GM12878 (cell line): ENCODE measurements around the gene ALDH1L1. TPM values are rescaled to one million over a fixed set of nuclear protein-coding genes. Genes with fewer than 3 reads are reported as not detected.

Experiments used
- ATAC-seq: fragments of 200-7000 bp; cut with Tn5 transposase; 3 replicates; pipeline ENCODE4 v1.9.1; 2020; ENCODE audit warnings: mild to moderate bottlenecking, moderate library complexity
- BruUV-seq: library from RNA; stranded (reverse); fragments of 400-500 nt; replicated peaks from 2 replicates; lab custom pipeline; 2021; lab: Mats Ljungman, UMichigan
- CTCF ChIA-PET: fragments of 300-600 bp; sonication (Branson Sonifier 250); formaldehyde crosslinking; extraction: SDS; loops from one replicate; lab custom pipeline; 2021; ENCODE audit warnings: inconsistent platforms; lab: Yijun Ruan, JAX
- POLR2A ChIA-PET: fragments of 350-600 bp; formaldehyde crosslinking; extraction: SDS; loops from one replicate; lab custom pipeline; 2021; ENCODE audit warnings: inconsistent platforms; lab: Charles Lee
- RAD21 ChIA-PET: fragments of 300-600 bp; sonication (Branson Sonifier 250); formaldehyde crosslinking; loops from one replicate; lab custom pipeline; 2023; ENCODE audit warnings: antibody characterized with exemption; ENCODE audit not compliant: unreplicated experiment; lab: Charles Lee
- SMC1A ChIA-PET: fragments of 300-600 bp; sonication (Branson Sonifier 250); formaldehyde crosslinking; loops from one replicate; lab custom pipeline; 2023; ENCODE audit not compliant: unreplicated experiment, uncharacterized antibody; lab: Charles Lee
- DNase-seq: peaks from one replicate; pipeline ENCODE4 v3.0.0-alpha.2; 2011; ENCODE audit warnings: low read depth, low spot score
- FAIRE-seq: peaks from 3 replicates; lab custom pipeline; 2011; peaks lifted over from hg19 to GRCh38; lab: Jason Lieb, UNC
- H2AFZ ChIP-seq: 2 replicates; pipeline ENCODE4 v1.6.0; 2011; ENCODE audit warnings: low read depth, low read length, control low read depth; ENCODE audit not compliant: control insufficient read depth
- H3K27ac ChIP-seq: 2 replicates; pipeline ENCODE4 v1.5.1; 2011; ENCODE audit warnings: control low read depth; ENCODE audit not compliant: control insufficient read depth, insufficient read depth
- H3K27me3 ChIP-seq, 2 experiments: replicated peaks in 1 of 2; 2 replicates each; pipeline versions ENCODE4 v1.6.0 to v1.6.1; 2011; ENCODE audit warnings: low read length in 1 of 2; ENCODE audit not compliant: control insufficient read depth in 2 of 2, insufficient read depth in 2 of 2
- H3K36me3 ChIP-seq, 2 experiments: 2 replicates each; pipeline ENCODE4 v1.5.1; 2011; ENCODE audit warnings: low read length in 1 of 2; ENCODE audit not compliant: control insufficient read depth in 2 of 2, insufficient read depth in 2 of 2
- H3K4me1 ChIP-seq: 2 replicates; pipeline ENCODE4 v1.6.1; 2011; ENCODE audit warnings: mild to moderate bottlenecking, low read length, moderate library complexity, mixed read lengths; ENCODE audit not compliant: control insufficient read depth, insufficient read depth
- H3K4me2 ChIP-seq: 2 replicates; pipeline ENCODE4 v1.6.0; 2011; ENCODE audit warnings: control low read depth; ENCODE audit not compliant: control insufficient read depth, insufficient read depth
- H3K4me3 ChIP-seq: fragments of 200-600 bp; sonication (generic); 2 replicates; pipeline ENCODE4 v1.5.1; 2016
- H3K79me2 ChIP-seq: 2 replicates; pipeline ENCODE4 v1.6.0; 2011; ENCODE audit warnings: low read length; ENCODE audit not compliant: control insufficient read depth, insufficient read depth
- H3K9ac ChIP-seq: 2 replicates; pipeline ENCODE4 v1.8.0; 2011; ENCODE audit warnings: low read length, control low read depth, mixed read lengths; ENCODE audit not compliant: control insufficient read depth, insufficient read depth
- H3K9me3 ChIP-seq: replicated peaks from 3 replicates; pipeline ENCODE4 v1.5.1; 2011; ENCODE audit warnings: mild to moderate bottlenecking, low read length; ENCODE audit not compliant: control insufficient read depth, insufficient read depth
- H4K20me1 ChIP-seq: 2 replicates; pipeline ENCODE4 v1.6.0; 2011; ENCODE audit not compliant: control insufficient read depth, insufficient read depth
- CEBPB ChIP-seq, 2 experiments: fragments of 150-350 bp in 1 of 2; IDR thresholded peaks; 2 replicates each; pipeline ENCODE4 v1.6.1; 2012 to 2014; ENCODE audit warnings: low read depth in 2 of 2, low read length in 2 of 2, borderline replicate concordance in 1 of 2, inconsistent platforms in 1 of 2
- ELK1 ChIP-seq: IDR thresholded peaks from 2 replicates; pipeline ENCODE4 v1.6.1; 2012; ENCODE audit warnings: low read depth, low read length, improper control_type of control experiment
- HCFC1 ChIP-seq: fragments of 150-350 bp; IDR thresholded peaks from 2 replicates; pipeline ENCODE4 v1.6.1; 2014; ENCODE audit warnings: low read length
- JUNB ChIP-seq: IDR thresholded peaks from 2 replicates; pipeline ENCODE4 v1.6.1; 2016; ENCODE audit warnings: antibody characterized with exemption, mild to moderate bottlenecking
- PKNOX1 ChIP-seq: fragments of 450-650 bp; IDR thresholded peaks from 2 replicates; pipeline ENCODE4 v1.6.1; 2016; ENCODE audit warnings: mild to moderate bottlenecking
- PRDM15 ChIP-seq: fragments of 450-650 bp; formaldehyde crosslinking; IDR thresholded peaks from 2 replicates; pipeline ENCODE4 v1.4.0; 2020; ENCODE audit warnings: mild to moderate bottlenecking, moderate library complexity
- RELB ChIP-seq: fragments of 450-650 bp; IDR thresholded peaks from 2 replicates; pipeline ENCODE4 v1.6.1; 2017; ENCODE audit warnings: low read depth, mild to moderate bottlenecking, moderate library complexity
- STAT1 ChIP-seq: fragments of 450-650 bp; conservative IDR thresholded peaks from 2 replicates; pipeline ENCODE4 v1.6.1; 2014; ENCODE audit warnings: antibody characterized with exemption, mild to moderate bottlenecking
- ZNF274 ChIP-seq: IDR thresholded peaks from one replicate; pipeline ENCODE4 v1.8.0; 2011; ENCODE audit not compliant: insufficient read length, insufficient read depth
- WGBS: methylation state at CpG from one replicate; pipeline ENCODE4 v1.1.6; 2016; ENCODE audit warnings: low lambda C conversion rate; ENCODE audit not compliant: insufficient replicate concordance, insufficient coverage; ENCODE audit errors: missing lambda C conversion rate; 5-methylcytosine and 5-hydroxymethylcytosine counted together
- in situ Hi-C: fragments of 300-500 bp; cut with MboI; formaldehyde crosslinking; loops from 9 replicates; pipeline ENCODE4 v1.14.3; 2018; ENCODE audit warnings: mixed read lengths
- intact Hi-C: fragments of 100-400 bp; cut with micrococcal nuclease; formaldehyde crosslinking; loops from one replicate; pipeline ENCODE4 v1.14.2; 2022; ENCODE audit not compliant: unreplicated experiment
- polyA plus RNA-seq, 11 experiments: library from polyadenylated mRNA; depleted of rRNA in 4 of 11; unstranded in 6 of 11; stranded (reverse) in 5 of 11; fragments of >200 nt; fragmentation: Nextera tagmentation in 4 of 11; fragmentation: Illumina TruSeq in 1 of 11; extraction: Ambion mirVana in 4 of 11; extraction: Trizol in 1 of 11; gene quantifications; 1 replicate in 1 of 11; 2 replicates in 10 of 11; pipeline versions ENCODE4 v1.2.1 to v1.2.3, GENCODE V29; 2011 to 2016; ENCODE audit warnings: inconsistent platforms in 2 of 11, missing spikeins in 2 of 11, low read depth in 1 of 11
- total RNA-seq, 4 experiments: library from RNA; depleted of rRNA in 3 of 4; stranded (reverse); fragments of >200 nt in 3 of 4; fragmentation: Illumina TruSeq in 1 of 4; extraction: Trizol in 1 of 4; gene quantifications; 2 replicates each; pipeline versions ENCODE4 v1.2.1 to v1.2.3, GENCODE V29; 2013 to 2021

The ALDH1L1 gene
- total and polyA plus RNA-seq, 10 of the 15 experiments (the other 5 are each of a cell fraction or from before 2014, with no cell fraction given), result 0.04 to 18.2 (median 0.45) TPM

- H3K27me3 ChIP-seq, result peaks cover 0 to 2% of the 10 kb centered on the region in 2 experiments; a peak in 2 of 4 replicates
- H3K79me2 ChIP-seq, result no peaks in the 10 kb centered on the region
- no peak overlapping the region for H3K9ac ChIP-seq
- WGBS, result 45% methylated on average over 9 of the region's 9 CpGs
- no peaks in the 10 kb centered on the region for H4K20me1 ChIP-seq
- DNase-seq (no peak), ATAC-seq (no peak), FAIRE-seq (no peak)
- TF ChIP-seq ZNF274, result no peak
- no peak for TF ChIP-seq HCFC1
- no peak for TF ChIP-seq CEBPB (IDR thresholded peaks at IDR 0.05; ENCODE audit: borderline replicate concordance in 1 of 2, low read depth in 2 of 2, low read length in 2 of 2)
- no peak for TF ChIP-seq RELB
- TF ChIP-seq PRDM15 (CRISPR knock-in tag), result no peak
- no peak for TF ChIP-seq STAT1
- no peak for TF ChIP-seq ELK1
- TF ChIP-seq PKNOX1, result no peak
- no peak for TF ChIP-seq JUNB
- no peaks in the 10 kb centered on the region for H3K4me1 ChIP-seq
- POLR2A ChIA-PET, result no interaction called here
- H3K4me3 ChIP-seq, result no peak overlapping the region
- in situ Hi-C loops (no loop called here), intact Hi-C loops (no loop called here)
- CTCF ChIA-PET, result interaction anchor here (2.1 kb wide), 1 partner anchor 13 kb away, joined by 5 read pairs; no protein-coding TSS in a partner anchor
- no TSS peak for BruUV-seq
- RAD21 ChIA-PET, result no interaction called here
- H3K36me3 ChIP-seq, result no peaks in the 10 kb centered on the region
- H2AFZ ChIP-seq, result no peak overlapping the region
- SMC1A ChIA-PET, result interaction anchor here (1.0 kb wide), 1 partner anchor 23 kb away, joined by 3 read pairs; no protein-coding TSS in a partner anchor
- H3K27ac ChIP-seq, result no peak overlapping the region
- H3K9me3 ChIP-seq, result no peaks in the 10 kb centered on the region
- H3K4me2 ChIP-seq, result no peak overlapping the region
Observed at GRCh38 chr3:126121074-126121473, 59.3 kb downstream of the ALDH1L1 start.
